ENCODE measurements around the gene SWI5. TPM values are rescaled to one million over a fixed set of nuclear protein-coding genes. Genes with fewer than 3 reads are reported as not detected.

SWI5 gene
- total and polyA plus RNA-seq, 9 of the 15 experiments (the other 6 are each of a cell fraction or from before 2014, with no cell fraction given): 62.8 to 133 (median 95.9) TPM

GRCh38 chr9:128250839-128251731 is 25.0 kb upstream of the SWI5 start (continued):
- TF ChIP-seq ZFP30 (CRISPR knock-in tag; IDR thresholded peaks at IDR 0.05; ENCODE audit: borderline replicate concordance) (no peak), ZBTB8A (IDR thresholded peaks at IDR 0.05; ENCODE audit: partially characterized antibody) (no peak), HDAC2 (IDR thresholded peaks at IDR 0.05) (0 out of 2 replicates have a peak, but pooled peaks have one; percentile 17), TCF7L2 (IDR thresholded peaks at IDR 0.05; ENCODE audit: low read depth, low read length) (no peak), ETS2 (tag; IDR thresholded peaks at IDR 0.05; ENCODE audit: borderline replicate concordance, poor library complexity, severe bottlenecking) (no peak), PHTF2 (CRISPR knock-in tag; IDR thresholded peaks at IDR 0.05) (no peak), U2AF1 (optimal IDR thresholded peaks at IDR 0.05; ENCODE audit: low read depth, low read length) (no peak), MIER1 (IDR thresholded peaks at IDR 0.05; ENCODE audit: low read depth) (no peak), NR1H2 (CRISPR knock-in tag; IDR thresholded peaks at IDR 0.05) (no peak), SMAD4 (CRISPR knock-in tag; conservative IDR thresholded peaks at IDR 0.05) (0 out of 2 replicates have a peak, but pooled peaks have one; percentile 16), RNF2 (IDR thresholded peaks at IDR 0.05) (no peak), SP1 (CRISPR knock-in tag; IDR thresholded peaks at IDR 0.05) (no peak), FOXJ3 (CRISPR knock-in tag; IDR thresholded peaks at IDR 0.05) (no peak), ZNF232 (CRISPR knock-in tag; IDR thresholded peaks at IDR 0.05) (no peak), SAP30 (IDR thresholded peaks at IDR 0.05; ENCODE audit: borderline replicate concordance, insufficient read depth, low read depth, low read length, poor library complexity, severe bottlenecking) (peak; percentile 76), ZNF518B (CRISPR knock-in tag; IDR thresholded peaks at IDR 0.05) (no peak), KLF1 (tag; IDR thresholded peaks at IDR 0.05) (0 out of 2 replicates have a peak, but pooled peaks have one; percentile 7), NFXL1 (CRISPR knock-in tag; IDR thresholded peaks at IDR 0.05) (no peak), MTF1 (CRISPR knock-in tag; IDR thresholded peaks at IDR 0.05; ENCODE audit: borderline replicate concordance) (no peak), MLX (CRISPR knock-in tag; conservative IDR thresholded peaks at IDR 0.05) (peak in 1 of 2 experiments; percentile 85; a peak in 1 of 4 replicates), TOE1 (IDR thresholded peaks at IDR 0.05; ENCODE audit: borderline replicate concordance) (no peak), TOE1 (CRISPR knock-in tag; IDR thresholded peaks at IDR 0.05; ENCODE audit: borderline replicate concordance, low read depth) (no peak), SMC3 (conservative IDR thresholded peaks at IDR 0.05; ENCODE audit: insufficient read depth, low read depth, low read length) (no peak), NUFIP1 (IDR thresholded peaks at IDR 0.05; ENCODE audit: partially characterized antibody) (no peak), ZNF589 (CRISPR knock-in tag; IDR thresholded peaks at IDR 0.05; ENCODE audit: low read depth) (no peak)
